ENCODE results near the gene RASL10B.
A peak's percentile ranks its signal among the peaks of the same experiment; 100 is the strongest.

RASL10B gene

DNA sequence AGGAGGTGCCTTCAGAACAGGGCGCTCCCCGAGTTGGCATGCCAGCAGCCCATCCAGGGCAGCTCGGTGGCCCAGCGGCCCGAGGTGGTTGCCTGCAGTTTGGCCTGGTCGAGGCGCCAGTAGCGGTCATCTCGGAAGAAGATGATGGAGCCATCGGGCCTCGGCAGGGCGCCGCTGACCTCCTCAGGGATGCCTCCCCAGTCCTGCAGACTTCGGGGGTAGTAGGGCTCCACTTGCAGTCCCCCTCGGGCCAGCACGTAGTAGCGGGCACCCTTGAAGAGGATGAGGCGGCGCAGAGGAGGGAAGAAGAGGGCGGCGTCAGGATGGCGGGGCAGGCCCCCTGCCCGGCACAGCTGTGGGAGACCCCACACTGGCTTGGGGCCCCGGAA lies 35.0 kb downstream of the RASL10B start:
- DNase-seq: no peak

DNA sequence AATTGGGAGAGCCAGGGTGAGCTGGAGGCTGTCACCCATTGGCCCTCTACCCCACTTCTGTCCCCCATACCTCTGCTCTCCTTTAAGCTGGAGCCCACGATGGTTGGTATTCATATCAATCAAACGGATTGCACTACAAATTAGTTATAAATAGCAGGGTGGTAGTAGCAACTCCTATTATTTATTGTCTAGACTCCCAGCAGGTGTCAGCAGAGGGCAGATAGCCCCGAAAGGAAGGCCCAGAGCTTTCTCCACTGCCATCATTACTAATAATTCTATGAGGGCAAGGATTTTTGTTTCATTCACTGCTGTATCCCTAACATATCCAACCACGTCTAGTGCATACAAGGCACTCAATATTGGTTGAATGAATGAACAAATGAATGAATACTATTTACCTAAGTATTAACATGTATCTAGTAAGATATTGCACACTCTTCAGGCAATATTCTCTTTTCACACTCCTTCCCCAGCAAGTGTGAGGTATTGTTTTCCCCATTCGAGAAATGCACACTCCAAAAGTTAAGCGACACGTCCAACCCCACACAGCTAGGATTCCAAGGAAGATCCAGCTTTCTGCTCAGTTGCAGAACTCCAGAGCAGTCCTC lies 35.6 kb downstream of the RASL10B start:
- peak; percentile 37 for DNase-seq

GRCh38 chr17:35768797-35769196 lies 37.4 kb downstream of the RASL10B start:
- DNase-seq: no peak

GRCh38 chr17:35769895-35770486 lies 38.6 kb downstream of the RASL10B start:
- no peak for DNase-seq

- no peak for DNase-seq
Measured at GRCh38 chr17:35773129-35773528, 41.7 kb downstream of the RASL10B start.

GRCh38 chr17:35773679-35774425 lies 42.4 kb downstream of the RASL10B start:
- no peak for DNase-seq

DNA sequence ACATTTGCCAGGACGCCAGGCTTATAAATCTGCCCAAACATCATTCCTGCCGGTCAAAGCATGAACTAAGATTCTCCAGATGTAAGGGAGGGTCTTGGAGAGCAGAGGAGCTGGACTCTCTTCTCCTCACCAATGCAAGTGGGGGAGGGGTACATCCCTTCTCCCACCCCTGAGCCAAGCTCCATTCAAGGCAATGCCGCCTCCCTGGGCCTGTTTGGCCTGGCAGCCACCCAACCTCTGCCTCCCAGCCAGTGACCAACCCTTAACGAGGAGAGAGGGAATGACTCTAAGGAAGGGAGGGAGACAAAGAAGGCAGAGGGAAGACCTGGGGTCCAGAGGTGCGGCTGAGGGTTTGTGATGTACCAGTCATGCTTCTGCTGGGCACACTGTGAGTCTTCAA lies 43.1 kb downstream of the RASL10B start:
- peak; percentile 57 for DNase-seq

GRCh38 chr17:35775039-35775438 lies 43.6 kb downstream of the RASL10B start:
- peak; percentile 22 for DNase-seq

DNA sequence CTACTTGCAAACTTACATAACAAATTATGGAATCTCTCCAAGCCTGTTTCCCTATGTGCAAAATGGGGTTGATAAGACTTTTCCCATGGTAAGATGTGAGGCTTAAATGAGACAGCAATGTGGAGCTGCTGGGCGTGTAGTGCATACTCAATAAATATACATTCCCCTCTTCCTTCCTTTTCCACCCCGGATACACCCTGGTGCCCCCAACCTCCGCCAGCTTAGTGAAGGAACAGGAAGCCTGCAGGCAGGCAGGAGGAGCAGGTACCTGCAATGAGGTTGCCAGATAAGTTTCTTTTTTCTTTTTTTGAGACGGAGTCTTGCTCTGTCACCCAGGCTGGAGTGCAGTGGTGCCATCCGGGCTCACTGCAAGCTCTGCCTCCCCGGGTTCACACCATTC lies 44.1 kb downstream of the RASL10B start:
- DNase-seq: no peak

DNA sequence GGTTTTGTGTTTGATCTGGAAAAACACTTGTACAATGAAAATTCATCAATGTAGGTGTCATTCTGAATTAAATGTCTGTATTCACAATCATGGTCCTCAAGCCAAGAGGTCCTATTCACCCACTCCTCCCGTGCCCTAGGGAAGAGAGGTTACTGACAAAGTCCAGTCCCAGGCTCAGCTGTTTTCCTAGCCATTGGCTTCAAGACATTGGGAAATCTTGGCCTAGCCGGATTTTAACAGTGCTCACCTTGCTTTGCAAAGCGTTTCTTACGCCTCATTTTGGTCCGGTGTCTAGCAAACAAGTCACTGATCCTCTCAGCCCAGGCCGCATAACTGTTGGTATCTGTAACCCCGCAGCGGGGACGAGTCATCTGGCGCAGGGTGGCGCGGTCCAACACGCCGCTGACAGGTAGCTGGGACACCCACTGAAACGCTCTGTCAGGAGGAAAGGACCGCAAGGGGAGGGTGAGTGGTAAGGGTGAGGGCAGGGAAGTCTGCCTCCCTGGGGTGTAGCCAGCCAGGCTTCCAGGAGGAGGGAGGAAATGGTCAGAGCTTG lies 47.3 kb downstream of the RASL10B start:
- DNase-seq: no peak

DNA sequence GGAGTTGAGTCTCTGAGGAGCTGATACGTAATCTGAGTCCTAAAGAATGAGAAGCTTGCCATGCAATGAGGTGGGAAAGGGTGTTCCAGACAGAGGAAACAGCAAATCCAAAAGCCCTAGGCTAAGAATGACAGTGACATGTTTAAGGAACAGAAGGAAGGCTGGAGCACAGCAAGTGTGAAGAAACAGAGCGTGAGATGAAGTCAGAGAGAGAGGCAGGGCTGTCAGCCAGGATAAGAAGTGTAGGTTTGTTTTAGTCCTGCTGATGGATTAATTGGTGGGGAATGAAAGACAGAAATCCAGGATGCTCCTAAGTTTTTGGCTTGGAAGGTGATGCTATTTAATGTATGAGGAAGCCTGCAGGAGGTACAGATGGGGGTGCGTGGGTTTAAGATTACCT lies 49.5 kb downstream of the RASL10B start:
- DNase-seq: no peak

GRCh38 chr17:35784895-35785294 lies 53.5 kb downstream of the RASL10B start:
- no peak for DNase-seq

- DNase-seq: no peak
Measured at GRCh38 chr17:35786941-35787432, 55.5 kb downstream of the RASL10B start.

DNA sequence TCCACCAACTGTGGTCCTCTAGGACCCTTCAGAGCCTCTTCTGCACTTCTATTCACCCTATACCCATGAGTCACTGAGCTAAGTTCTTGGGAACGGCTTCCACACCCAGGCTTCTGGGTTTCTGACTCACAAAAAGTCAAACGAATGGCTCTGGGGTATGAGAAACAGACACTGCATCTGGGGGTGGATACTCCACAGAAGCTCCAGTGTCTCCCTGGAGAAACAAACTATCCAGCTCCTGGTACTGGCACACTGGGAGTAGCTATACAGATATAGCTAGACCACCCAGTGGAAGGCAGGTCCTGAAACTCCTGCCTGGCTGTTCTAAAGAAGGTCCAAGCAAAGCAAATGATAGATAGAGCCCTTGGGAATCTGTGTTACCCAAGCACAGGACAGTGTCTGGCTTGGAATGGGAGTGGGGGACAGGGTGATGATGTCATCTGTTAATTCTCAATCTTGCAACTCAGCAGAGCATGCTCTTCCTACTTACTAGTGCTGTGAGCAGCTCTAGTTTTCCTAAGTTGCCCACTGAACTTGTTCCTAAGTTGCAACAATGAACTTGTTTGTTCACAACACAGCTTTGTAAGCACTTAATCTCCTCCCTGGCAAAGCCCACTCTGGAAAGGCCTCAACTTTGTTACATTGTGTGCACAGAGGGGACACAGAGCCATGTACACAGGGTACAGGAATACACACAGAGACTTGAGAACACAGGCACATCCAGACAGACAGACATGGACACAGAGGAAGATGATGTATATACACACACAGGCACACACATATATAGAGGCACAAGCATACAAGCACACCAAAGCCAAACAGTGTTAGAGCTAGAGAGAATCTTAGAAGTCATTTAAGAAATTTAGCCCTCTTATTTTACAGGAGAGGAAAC lies 57.3 kb downstream of the RASL10B start:
- no peak for DNase-seq

- no peak for DNase-seq
Measured at GRCh38 chr17:35790841-35791240, 59.4 kb downstream of the RASL10B start.

GRCh38 chr17:35791681-35792350 lies 60.4 kb downstream of the RASL10B start:
- DNase-seq: peak; percentile 15
